HL-60 (cell line): ENCODE data around the gene SPIRE2.

ENCODE experiments used
- DNase-seq, 2 experiments: peaks; one replicate each; pipeline ENCODE4 v3.0.0-alpha.2; 2010 to 2020; ENCODE audit warnings: low read depth in 1 of 2, low spot score in 1 of 2
- H3K27ac ChIP-seq: fragments of 250-450 bp; sonication (Bioruptor Pico); replicated peaks from 2 replicates; pipeline ENCODE4 v1.5.1; 2020; ENCODE audit warnings: mild to moderate bottlenecking, moderate library complexity
- H3K27me3 ChIP-seq: fragments of 250-450 bp; sonication (Bioruptor Pico); 2 replicates; pipeline ENCODE4 v1.5.1; 2021; ENCODE audit warnings: mild to moderate bottlenecking, moderate library complexity; ENCODE audit not compliant: insufficient read depth, poor library complexity, severe bottlenecking
- H3K4me3 ChIP-seq: replicated peaks from 2 replicates; pipeline ENCODE4 v1.5.1; 2011; ENCODE audit warnings: mild to moderate bottlenecking, control low read depth, low read length; ENCODE audit not compliant: insufficient read depth
- CTCF ChIP-seq: IDR thresholded peaks from one replicate; pipeline ENCODE4 v1.5.1; 2011; ENCODE audit warnings: low read length, control low read depth, inconsistent platforms; ENCODE audit not compliant: insufficient read depth
- GABPA ChIP-seq: IDR thresholded peaks from 2 replicates; pipeline ENCODE4 v1.6.1; 2012; ENCODE audit warnings: low read depth
- POLR2AphosphoS5 ChIP-seq: IDR thresholded peaks from 2 replicates; pipeline ENCODE4 v1.6.1; 2012; ENCODE audit warnings: low read depth
- REST ChIP-seq: IDR thresholded peaks from 2 replicates; pipeline ENCODE4 v1.6.1; 2012; ENCODE audit warnings: low read depth; ENCODE audit not compliant: insufficient replicate concordance
- SPI1 ChIP-seq: IDR thresholded peaks from 2 replicates; pipeline ENCODE4 v1.6.1; 2012; ENCODE audit warnings: low read depth, mild to moderate bottlenecking, borderline replicate concordance

SPIRE2 gene

GRCh38 chr16:89793955-89794354, 34.3 kb upstream of the SPIRE2 start:
- Histone ChIP-seq H3K27ac (no peak overlapping the region), H3K4me3 (no peak overlapping the region), H3K27me3 (no peaks in the 10 kb centered on the region)
- TF ChIP-seq REST (no peak), SPI1 (no peak), POLR2AphosphoS5 (no peak), GABPA (no peak), CTCF (no peak)
- no peak for DNase-seq

GRCh38 chr16:89795676-89796075, 32.6 kb upstream of the SPIRE2 start:
- no peak overlapping the region for H3K4me3 ChIP-seq
- no peaks in the 10 kb centered on the region for H3K27me3 ChIP-seq
- no peak overlapping the region for H3K27ac ChIP-seq
- no peak for TF ChIP-seq SPI1
- no peak for TF ChIP-seq POLR2AphosphoS5
- no peak for TF ChIP-seq GABPA
- TF ChIP-seq REST: no peak
- no peak for TF ChIP-seq CTCF
- no peak for DNase-seq

GRCh38 chr16:89796104-89796503, 32.2 kb upstream of the SPIRE2 start:
- Histone ChIP-seq H3K27me3 (no peaks in the 10 kb centered on the region), H3K27ac (no peak overlapping the region), H3K4me3 (no peak overlapping the region)
- DNase-seq: no peak
- TF ChIP-seq GABPA (no peak), POLR2AphosphoS5 (no peak), CTCF (no peak), REST (no peak), SPI1 (no peak)
